HG03521 (cell line): ENCODE data around the gene WASF3.

Source experiments
- ATAC-seq: cut with Tn5 transposase; IDR thresholded peaks from one replicate; pipeline ENCODE4 v1.9.1; 2021; ENCODE audit warnings: mild to moderate bottlenecking, moderate library complexity; ENCODE audit not compliant: unreplicated experiment

Gene WASF3

DNA sequence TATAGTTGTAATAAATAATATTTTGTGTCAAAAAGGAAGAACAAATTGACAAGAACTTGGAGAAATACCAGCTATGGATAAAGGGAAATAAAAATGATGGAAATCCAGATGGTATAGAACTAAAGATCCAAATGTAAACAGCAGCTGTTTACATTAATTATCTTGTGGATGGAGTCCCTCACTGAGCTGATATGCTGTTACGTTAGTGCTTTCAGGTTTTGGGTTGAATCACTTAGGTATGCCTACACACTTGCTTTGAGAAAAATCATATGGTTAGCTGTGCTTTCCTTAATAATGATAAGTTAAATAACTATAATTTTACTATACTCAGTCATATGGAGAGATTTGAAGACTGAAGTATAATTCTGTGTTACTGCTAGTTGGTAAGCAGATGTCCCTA lies 27.7 kb downstream of the WASF3 start:
- ATAC-seq, result no peak

DNA sequence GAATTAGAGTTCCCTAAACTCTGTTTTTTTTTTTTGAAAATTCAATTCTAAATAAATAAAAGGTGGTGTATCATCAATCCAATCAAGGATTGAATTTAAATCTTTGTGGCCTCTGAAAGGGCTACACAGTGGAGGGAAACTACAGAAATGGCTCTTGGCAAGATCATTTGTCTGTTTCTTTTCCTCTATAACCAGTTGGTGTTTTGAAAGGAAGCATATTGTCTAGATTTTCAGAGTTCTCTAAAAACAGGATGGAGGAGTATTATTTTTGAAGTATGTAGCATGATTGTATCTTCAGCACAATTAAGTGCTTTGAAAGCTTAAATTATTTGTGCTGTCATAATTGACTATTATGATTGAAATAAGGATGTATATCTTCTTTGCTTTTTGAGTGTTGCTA lies 29.8 kb downstream of the WASF3 start:
- no peak for ATAC-seq

GRCh38 chr13:26589226-26589625 lies 31.7 kb downstream of the WASF3 start:
- no peak for ATAC-seq

DNA sequence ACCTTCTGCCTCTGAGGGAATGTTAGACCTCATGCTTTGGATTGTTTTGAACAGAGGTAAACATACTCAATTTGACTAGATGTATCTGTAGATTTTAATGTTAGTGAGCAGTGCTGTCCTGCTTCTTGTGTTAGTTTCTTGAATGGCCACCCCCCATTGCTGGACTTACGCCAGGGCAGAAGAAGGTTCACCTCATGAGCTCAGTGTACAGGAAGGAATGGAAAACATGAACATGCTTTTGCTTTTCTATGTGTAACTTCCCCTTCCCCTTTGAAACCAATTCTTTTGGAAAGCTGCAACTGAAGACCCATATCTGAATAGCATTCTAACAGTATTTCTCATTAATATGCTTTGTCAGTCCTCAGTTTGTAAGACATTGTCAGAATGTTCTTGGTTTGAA lies 32.3 kb downstream of the WASF3 start:
- no peak for ATAC-seq

DNA sequence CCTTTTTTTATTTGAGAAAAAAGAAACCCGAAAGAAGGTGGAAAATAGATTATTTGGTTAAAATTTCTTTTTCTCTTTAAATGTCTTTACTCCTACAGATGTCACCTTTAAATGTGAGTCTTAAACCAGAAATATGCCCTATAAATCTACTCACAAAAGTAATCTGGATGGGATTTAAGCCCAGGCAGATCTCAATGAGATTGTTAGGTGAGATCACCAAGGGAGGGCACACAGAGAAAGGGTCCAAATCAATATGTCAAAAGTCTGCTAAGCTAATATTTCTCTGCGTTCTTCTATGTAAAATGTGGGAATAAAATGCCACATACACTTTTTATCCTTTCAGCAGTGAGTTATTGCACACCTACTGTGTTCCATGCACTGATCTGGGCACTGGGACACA lies 32.9 kb downstream of the WASF3 start:
- ATAC-seq, result no peak

DNA sequence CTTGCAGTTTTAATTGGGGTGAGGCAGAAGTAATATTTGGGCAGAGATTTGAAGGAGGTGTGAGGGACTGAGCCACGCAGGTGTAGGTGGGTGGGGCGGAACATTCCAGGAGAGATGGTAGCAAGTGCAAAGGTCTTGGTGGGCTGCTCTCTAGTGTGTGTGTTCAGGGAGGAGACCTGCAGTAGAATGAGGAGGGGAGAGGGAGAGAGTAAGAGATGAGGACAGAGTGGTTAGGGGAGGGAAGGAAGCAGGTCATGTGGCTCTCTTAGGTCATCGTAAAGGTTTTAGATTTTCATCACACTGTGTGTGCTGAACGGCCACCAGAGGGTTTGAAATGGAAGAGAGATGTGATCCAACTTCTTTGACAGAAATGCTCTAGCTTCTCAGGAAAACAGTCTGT lies 33.5 kb downstream of the WASF3 start:
- no peak for ATAC-seq

- ATAC-seq, result no peak
Measured at GRCh38 chr13:26591672-26592071, 34.2 kb downstream of the WASF3 start.

DNA sequence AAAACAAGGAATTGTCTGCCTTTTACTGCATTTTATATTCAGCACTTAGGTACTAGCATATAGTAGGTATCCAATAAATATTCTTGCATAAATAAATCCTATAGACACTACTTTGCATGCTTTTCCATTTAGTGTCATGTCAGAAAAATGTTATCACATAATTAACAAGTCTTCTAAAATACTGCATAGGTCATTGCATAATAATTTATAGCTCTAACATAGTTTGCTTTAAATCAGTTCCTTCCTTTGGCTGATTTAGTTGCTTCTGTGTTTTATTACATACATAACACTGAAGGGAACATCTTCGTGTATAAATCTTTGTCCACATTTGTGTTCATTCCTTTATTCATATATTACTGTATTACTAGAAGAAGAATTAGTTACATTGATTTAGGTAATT lies 36.2 kb downstream of the WASF3 start:
- no peak for ATAC-seq

DNA sequence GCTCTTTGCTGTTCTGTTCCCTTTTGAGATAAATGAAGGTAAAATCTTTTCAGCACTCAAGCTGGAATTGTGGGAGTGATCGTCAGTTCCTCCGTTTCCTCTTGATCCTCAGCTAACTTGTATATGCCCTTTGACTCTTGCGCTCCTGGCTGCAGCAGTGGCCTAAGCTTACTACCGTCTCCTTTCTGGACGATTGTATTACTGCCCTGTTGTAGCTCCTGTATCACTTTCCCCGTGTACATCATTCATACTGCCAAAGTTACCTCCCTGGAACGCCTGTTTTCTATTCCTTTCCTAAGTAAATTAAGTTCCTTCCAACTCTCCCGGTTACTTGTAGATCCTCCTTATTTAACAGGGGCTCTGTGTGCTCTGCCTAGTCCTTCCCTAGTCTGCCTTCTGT lies 36.9 kb downstream of the WASF3 start:
- no peak for ATAC-seq

GRCh38 chr13:26596458-26596857 lies 39.0 kb downstream of the WASF3 start:
- no peak for ATAC-seq

- no peak for ATAC-seq
Measured at GRCh38 chr13:26599403-26599802, 41.9 kb downstream of the WASF3 start.

GRCh38 chr13:26599860-26600259 lies 42.4 kb downstream of the WASF3 start:
- no peak for ATAC-seq

DNA sequence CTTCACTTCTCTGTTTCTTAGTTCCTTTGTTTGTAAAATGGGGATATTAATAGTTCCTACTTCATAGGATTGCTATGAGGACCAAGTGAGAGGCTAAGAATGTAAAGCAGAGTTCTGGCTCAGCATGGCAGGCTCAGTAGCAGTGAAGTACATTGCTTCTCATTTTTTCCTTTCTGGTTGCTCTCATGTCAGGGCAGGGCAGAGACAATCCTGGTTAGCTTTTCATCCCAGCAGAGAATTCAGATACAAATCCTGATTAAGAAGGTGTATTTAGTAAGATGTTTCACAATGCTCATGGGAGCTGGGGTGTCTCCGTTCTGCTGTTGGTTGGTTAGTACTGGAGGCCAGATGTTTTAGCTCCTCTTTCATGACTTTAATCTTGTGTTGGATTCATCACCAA lies 42.9 kb downstream of the WASF3 start:
- ATAC-seq, result no peak

DNA sequence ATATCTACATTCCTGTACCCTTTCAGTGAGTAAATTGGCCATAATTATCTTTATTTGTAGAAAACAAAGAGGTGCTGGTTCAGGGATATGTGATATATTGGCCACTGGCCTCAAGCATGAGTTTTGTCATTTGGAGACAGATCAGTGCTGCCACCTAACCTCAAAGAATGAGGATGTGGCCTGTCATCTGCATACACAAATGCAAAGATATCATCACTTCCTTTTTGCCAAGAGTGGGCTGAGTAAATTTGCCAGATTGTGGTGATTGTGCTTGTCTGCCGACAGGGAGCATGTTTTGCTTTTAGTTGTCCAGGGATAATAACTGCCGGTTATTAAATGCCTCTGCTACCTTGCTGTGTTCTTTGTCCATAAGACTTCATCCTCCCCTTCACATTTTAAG lies 44.2 kb downstream of the WASF3 start:
- ATAC-seq, result peak; percentile 89

DNA sequence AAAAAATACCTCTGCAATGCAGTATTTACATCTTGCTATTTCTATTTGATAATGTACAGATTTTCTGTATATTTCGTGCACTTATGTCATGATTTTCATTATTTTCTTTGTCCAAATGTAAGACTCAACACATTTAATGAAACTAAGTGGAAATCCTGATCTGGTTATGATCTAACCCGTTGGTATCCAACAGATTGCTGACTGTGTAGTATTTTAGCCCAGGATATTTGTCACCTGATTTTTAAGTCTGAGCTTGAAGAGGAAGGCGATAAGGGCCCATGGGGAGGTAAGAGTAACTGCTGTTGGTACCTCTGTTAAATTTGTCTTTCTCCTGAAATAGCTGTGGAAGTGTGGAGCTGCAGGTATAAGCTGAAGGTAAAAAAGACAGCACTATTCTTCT lies 45.3 kb downstream of the WASF3 start:
- ATAC-seq, result no peak

- no peak for ATAC-seq
Measured at GRCh38 chr13:26604784-26605545, 47.5 kb downstream of the WASF3 start.

DNA sequence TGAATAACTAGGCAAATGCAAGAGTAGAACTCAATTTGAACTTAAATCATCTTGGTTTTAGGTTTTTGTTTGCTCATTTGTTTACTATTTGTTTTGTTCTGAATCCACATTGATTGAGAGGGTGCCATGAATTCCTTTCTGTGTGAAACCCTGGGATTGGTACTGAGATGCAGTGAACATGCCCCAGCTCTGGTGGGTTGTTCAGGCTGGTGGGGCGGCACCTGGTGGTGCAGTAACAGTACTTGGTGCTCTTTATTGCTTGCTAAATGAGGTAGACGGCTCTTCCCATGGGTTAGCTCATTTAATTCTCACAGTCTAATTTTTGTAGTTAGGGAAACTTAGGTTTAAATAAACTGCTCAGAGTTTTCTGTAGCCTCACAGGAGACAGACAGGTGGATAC lies 48.4 kb downstream of the WASF3 start:
- no peak for ATAC-seq

- no peak for ATAC-seq
Measured at GRCh38 chr13:26606631-26607030, 49.1 kb downstream of the WASF3 start.

DNA sequence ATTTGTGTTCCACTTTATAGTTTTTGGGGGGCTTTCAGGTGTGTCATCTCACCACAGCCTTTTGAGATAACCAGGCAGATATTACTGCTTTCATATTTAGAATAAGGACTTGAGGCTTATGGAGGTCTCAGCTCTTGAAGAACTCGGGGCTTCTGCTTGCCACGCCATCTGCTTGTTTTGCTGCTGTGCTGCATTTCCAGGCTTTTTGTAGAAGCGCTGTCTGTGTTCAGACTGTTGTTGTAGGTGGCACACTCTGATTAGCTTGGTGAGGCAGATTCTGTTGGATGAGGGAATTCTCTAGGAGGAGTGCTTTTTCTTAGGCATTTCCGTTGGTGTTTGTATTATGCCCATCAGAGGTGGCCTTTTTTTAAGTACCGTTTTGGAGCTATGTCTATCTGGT lies 57.2 kb downstream of the WASF3 start:
- ATAC-seq, result no peak

DNA sequence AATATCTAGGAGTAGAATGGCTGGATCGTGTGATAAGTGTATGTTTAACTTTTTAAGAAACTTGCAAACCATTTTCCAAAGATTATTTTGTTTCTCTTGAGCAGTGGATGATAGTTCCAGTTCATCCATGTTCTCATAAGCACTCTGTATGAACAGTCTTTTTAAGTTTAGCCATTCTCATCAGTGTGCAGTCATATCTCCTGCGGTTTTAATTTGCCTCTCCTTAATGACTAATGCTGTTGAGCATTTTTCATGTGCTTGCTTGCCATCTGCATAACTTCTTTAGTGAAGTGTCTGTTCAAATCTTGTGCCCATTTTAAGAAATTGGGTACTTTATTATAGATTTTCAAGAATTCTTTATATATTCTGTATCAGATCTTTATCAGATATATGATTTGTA lies 58.6 kb downstream of the WASF3 start:
- ATAC-seq, result no peak

GRCh38 chr13:26618726-26619125 lies 61.2 kb downstream of the WASF3 start:
- no peak for ATAC-seq

DNA sequence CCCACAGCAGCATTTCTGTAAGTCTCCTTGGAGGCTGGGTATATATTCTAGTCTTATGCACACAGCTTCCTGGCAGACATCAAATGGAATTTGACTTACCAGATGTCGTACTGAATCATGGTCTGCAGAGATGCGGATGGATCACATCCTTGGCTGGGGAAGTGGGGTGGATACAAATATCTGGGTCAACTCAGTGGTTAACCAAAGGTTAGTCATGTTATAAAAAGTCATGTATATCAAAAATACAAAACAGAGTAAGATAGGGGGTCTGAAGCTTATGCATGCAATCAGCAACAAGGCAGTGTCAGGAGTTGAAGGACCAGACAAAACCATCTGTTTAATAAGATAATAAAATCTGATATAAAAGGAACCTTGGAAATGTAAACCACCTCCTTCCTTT lies 61.9 kb downstream of the WASF3 start:
- no peak for ATAC-seq

DNA sequence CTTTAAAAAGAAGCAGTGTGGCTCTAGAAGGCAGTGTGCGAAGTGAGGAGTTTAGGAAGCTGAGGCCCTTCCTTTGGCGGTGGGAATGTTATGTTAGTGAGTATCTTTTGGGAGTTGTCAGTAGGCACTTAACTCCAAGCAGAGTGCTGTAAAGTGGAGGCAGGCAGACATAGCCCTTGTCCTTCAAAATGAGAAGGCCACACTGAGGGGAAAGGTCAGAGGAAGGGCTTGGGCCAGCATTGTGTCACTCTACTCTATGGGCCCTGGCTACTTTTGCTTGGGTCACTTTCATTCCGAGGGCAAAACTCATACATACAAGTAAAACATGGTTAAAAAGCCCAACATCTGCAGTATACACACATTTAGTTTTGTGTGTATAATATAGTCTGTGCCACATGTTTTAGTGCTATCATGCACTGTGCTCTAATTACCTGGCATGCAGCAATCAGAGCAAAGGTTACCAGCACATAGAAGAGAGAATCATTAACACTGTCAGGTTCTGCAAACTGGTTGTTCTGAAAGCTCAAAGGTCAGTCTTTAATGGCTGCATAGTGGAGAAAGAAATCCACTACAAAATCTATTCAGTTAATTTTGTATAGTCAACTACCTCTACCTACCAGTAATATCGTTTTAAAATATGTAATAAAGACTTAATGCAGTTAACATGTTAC lies 64.4 kb downstream of the WASF3 start:
- no peak for ATAC-seq
